Measurements from ENCODE around the gene SVIL.

Gene SVIL

GRCh38 chr10:29473406-29474100 lies 161.2 kb downstream of the SVIL start:
- Histone ChIP-seq H3K4me1 (ENCODE audit: insufficient read depth, low read length, poor library complexity, severe bottlenecking) (peaks cover 29% of the 10 kb centered on the region), H3K27me3 (ENCODE audit: insufficient read depth, low read length, poor library complexity, severe bottlenecking) (no peaks in the 10 kb centered on the region), H3F3A (ENCODE audit: low read depth) (no peaks in the 10 kb centered on the region), H3K9ac (ENCODE audit: low read depth, low read length, poor library complexity, severe bottlenecking) (no peak overlapping the region), H3K36me3 (ENCODE audit: insufficient read depth, low read length) (peaks cover 4% of the 10 kb centered on the region; the same call in 1 of the 2 replicates), H2AFZ (ENCODE audit: low read length) (no peak overlapping the region), H3K79me2 (ENCODE audit: insufficient read depth, low read length) (no peaks in the 10 kb centered on the region), H3K9me3 (ENCODE audit: insufficient read depth, low read depth, low read length) (no peaks in the 10 kb centered on the region), H3K4me3 (ENCODE audit: low read length, poor library complexity, severe bottlenecking) (no peak overlapping the region), H3K4me2 (ENCODE audit: low read depth, low read length, poor library complexity, severe bottlenecking) (no peak overlapping the region), H4K20me1 (ENCODE audit: insufficient read depth, low read length, poor library complexity, severe bottlenecking) (no peaks in the 10 kb centered on the region), H3K9me2 (replicated peaks; ENCODE audit: low read depth, low read length) (no peaks in the 10 kb centered on the region)
- TF ChIP-seq CTCF (conservative IDR thresholded peaks at IDR 0.05; ENCODE audit: low read length) (no peak), EZH2phosphoT487 (IDR thresholded peaks at IDR 0.05; ENCODE audit: borderline replicate concordance) (no peak)

- H3K79me2 ChIP-seq (ENCODE audit: insufficient read depth, low read length) = no peaks in the 10 kb centered on the region
- TF ChIP-seq CTCF (conservative IDR thresholded peaks at IDR 0.05; ENCODE audit: low read length) = no peak
- TF ChIP-seq EZH2phosphoT487 (IDR thresholded peaks at IDR 0.05; ENCODE audit: borderline replicate concordance) = no peak
- no peak overlapping the region for H3K9ac ChIP-seq (ENCODE audit: low read depth, low read length, poor library complexity, severe bottlenecking)
- H3K4me2 ChIP-seq (ENCODE audit: low read depth, low read length, poor library complexity, severe bottlenecking) = no peak overlapping the region
- no peaks in the 10 kb centered on the region for H3K27me3 ChIP-seq (ENCODE audit: insufficient read depth, low read length, poor library complexity, severe bottlenecking)
- H3K9me2 ChIP-seq (replicated peaks; ENCODE audit: low read depth, low read length) = no peaks in the 10 kb centered on the region
- peaks cover 4% of the 10 kb centered on the region; the same call in 1 of the 2 replicates for H3K36me3 ChIP-seq (ENCODE audit: insufficient read depth, low read length)
- H3K4me3 ChIP-seq (ENCODE audit: low read length, poor library complexity, severe bottlenecking) = no peak overlapping the region
- H3K9me3 ChIP-seq (ENCODE audit: insufficient read depth, low read depth, low read length) = no peaks in the 10 kb centered on the region
- no peak overlapping the region for H2AFZ ChIP-seq (ENCODE audit: low read length)
- peaks cover 24% of the 10 kb centered on the region for H3K4me1 ChIP-seq (ENCODE audit: insufficient read depth, low read length, poor library complexity, severe bottlenecking)
- H4K20me1 ChIP-seq (ENCODE audit: insufficient read depth, low read length, poor library complexity, severe bottlenecking) = no peaks in the 10 kb centered on the region
- H3F3A ChIP-seq (ENCODE audit: low read depth) = no peaks in the 10 kb centered on the region
Measured at GRCh38 chr10:29473087-29473356, 161.7 kb downstream of the SVIL start.

GRCh38 chr10:29472301-29473086 lies 162.3 kb downstream of the SVIL start:
- no peaks in the 10 kb centered on the region for H3K9me2 ChIP-seq (replicated peaks; ENCODE audit: low read depth, low read length)
- H3K4me3 ChIP-seq (ENCODE audit: low read length, poor library complexity, severe bottlenecking) = no peak overlapping the region
- no peaks in the 10 kb centered on the region for H3K79me2 ChIP-seq (ENCODE audit: insufficient read depth, low read length)
- H3K9ac ChIP-seq (ENCODE audit: low read depth, low read length, poor library complexity, severe bottlenecking) = no peak overlapping the region
- no peaks in the 10 kb centered on the region for H3F3A ChIP-seq (ENCODE audit: low read depth)
- H3K4me2 ChIP-seq (ENCODE audit: low read depth, low read length, poor library complexity, severe bottlenecking) = no peak overlapping the region
- no peaks in the 10 kb centered on the region for H4K20me1 ChIP-seq (ENCODE audit: insufficient read depth, low read length, poor library complexity, severe bottlenecking)
- peaks cover 4% of the 10 kb centered on the region; the same call in 1 of the 2 replicates for H3K36me3 ChIP-seq (ENCODE audit: insufficient read depth, low read length)
- no peaks in the 10 kb centered on the region for H3K27me3 ChIP-seq (ENCODE audit: insufficient read depth, low read length, poor library complexity, severe bottlenecking)
- no peak for TF ChIP-seq EZH2phosphoT487 (IDR thresholded peaks at IDR 0.05; ENCODE audit: borderline replicate concordance)
- no peak for TF ChIP-seq CTCF (conservative IDR thresholded peaks at IDR 0.05; ENCODE audit: low read length)
- H3K4me1 ChIP-seq (ENCODE audit: insufficient read depth, low read length, poor library complexity, severe bottlenecking) = peaks cover 19% of the 10 kb centered on the region
- no peak overlapping the region for H2AFZ ChIP-seq (ENCODE audit: low read length)
- no peaks in the 10 kb centered on the region for H3K9me3 ChIP-seq (ENCODE audit: insufficient read depth, low read depth, low read length)
